Measurements from ENCODE around the gene AAMDC. TPM values are rescaled to one million over a fixed set of nuclear protein-coding genes. Genes with fewer than 3 reads are reported as not detected.
"Not testable (repeated sequence)": the region's sequence is repeated elsewhere in the genome, so short reads cannot be mapped to it uniquely, and the experiment has no call there.

The AAMDC gene
- total RNA-seq, 4 donors from 2014 or later = 55.2 to 117 (median 74.0) TPM

GRCh38 chr11:77894949-77895348 lies 74.0 kb downstream of the AAMDC start:
- ATAC-seq, H3K27ac ChIP-seq, H3K9me3 ChIP-seq, H3K27me3 ChIP-seq, H3K4me3 ChIP-seq: not testable (repeated sequence)
- H3K4me1 ChIP-seq = peaks cover 0 to 13% (median 0%) of the 10 kb centered on the region in 3 donors
- WGBS, 2 donors (ENCODE audit: low coverage in 1 of 2) = 29 to 50% methylated on average over 1 of the region's 1 CpG
- H3K36me3 ChIP-seq = peaks cover 0 to 65% of the 10 kb centered on the region in 2 donors

- TF ChIP-seq POLR2AphosphoS5 (IDR thresholded peaks at IDR 0.05) (no peak), EP300 (IDR thresholded peaks at IDR 0.05) (no peak)
- TF ChIP-seq, protein P1, sequence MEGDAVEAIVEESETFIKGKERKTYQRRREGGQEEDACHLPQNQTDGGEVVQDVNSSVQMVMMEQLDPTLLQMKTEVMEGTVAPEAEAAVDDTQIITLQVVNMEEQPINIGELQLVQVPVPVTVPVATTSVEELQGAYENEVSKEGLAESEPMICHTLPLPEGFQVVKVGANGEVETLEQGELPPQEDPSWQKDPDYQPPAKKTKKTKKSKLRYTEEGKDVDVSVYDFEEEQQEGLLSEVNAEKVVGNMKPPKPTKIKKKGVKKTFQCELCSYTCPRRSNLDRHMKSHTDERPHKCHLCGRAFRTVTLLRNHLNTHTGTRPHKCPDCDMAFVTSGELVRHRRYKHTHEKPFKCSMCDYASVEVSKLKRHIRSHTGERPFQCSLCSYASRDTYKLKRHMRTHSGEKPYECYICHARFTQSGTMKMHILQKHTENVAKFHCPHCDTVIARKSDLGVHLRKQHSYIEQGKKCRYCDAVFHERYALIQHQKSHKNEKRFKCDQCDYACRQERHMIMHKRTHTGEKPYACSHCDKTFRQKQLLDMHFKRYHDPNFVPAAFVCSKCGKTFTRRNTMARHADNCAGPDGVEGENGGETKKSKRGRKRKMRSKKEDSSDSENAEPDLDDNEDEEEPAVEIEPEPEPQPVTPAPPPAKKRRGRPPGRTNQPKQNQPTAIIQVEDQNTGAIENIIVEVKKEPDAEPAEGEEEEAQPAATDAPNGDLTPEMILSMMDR (IDR thresholded peaks at IDR 0.05) = no peak
- no peak overlapping the region for H3K27ac ChIP-seq
- H3K27me3 ChIP-seq = no peaks in the 10 kb centered on the region
- H3K4me3 ChIP-seq = no peak overlapping the region
- 67 to 83% methylated on average over 1 of the region's 2 CpGs for WGBS, 2 donors (ENCODE audit: low coverage in 1 of 2)
- peaks cover 0 to 15% of the 10 kb centered on the region in 2 donors for H3K36me3 ChIP-seq
- H3K9me3 ChIP-seq = no peaks in the 10 kb centered on the region
- peaks cover 0 to 15% (median 0%) of the 10 kb centered on the region in 3 donors for H3K4me1 ChIP-seq
- ATAC-seq = no peak
Observed at GRCh38 chr11:77908835-77909234, 87.9 kb downstream of the AAMDC start.

DNA sequence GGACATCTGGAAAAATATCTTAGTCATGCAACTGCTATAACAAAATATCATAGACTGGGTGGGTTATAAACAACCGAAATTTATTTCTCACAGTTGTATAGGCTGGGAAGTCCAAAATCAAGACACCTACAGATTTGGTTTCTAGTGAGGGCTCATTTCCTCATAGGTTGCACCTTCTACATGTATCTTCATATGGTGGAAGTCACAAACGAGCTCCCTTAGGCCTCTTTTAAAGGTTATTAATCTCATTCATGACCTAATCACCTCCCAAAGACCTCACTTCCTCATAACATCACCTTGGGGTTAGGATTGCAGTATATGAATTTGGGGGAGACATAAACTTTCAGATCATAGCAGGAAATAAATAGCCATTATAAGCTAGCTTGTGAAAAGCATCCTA lies 88.3 kb downstream of the AAMDC start:
- no peaks in the 10 kb centered on the region for H3K9me3 ChIP-seq
- H3K27me3 ChIP-seq = no peaks in the 10 kb centered on the region
- no peak overlapping the region for H3K4me3 ChIP-seq
- H3K36me3 ChIP-seq = peaks cover 0 to 15% of the 10 kb centered on the region in 2 donors
- ATAC-seq = no peak
- peaks cover 0 to 20% (median under 1%) of the 10 kb centered on the region in 3 donors for H3K4me1 ChIP-seq
- 89 to 100% methylated on average over 2 of the region's 2 CpGs for WGBS, 2 donors (ENCODE audit: low coverage in 1 of 2)
- TF ChIP-seq POLR2AphosphoS5 (IDR thresholded peaks at IDR 0.05) = no peak
- TF ChIP-seq, protein P1 (IDR thresholded peaks at IDR 0.05) = no peak
- no peak for TF ChIP-seq POLR2A (IDR thresholded peaks at IDR 0.05)
- TF ChIP-seq EP300 (IDR thresholded peaks at IDR 0.05) = no peak
- no peak overlapping the region for H3K27ac ChIP-seq

GRCh38 chr11:77910828-77911227 lies 89.9 kb downstream of the AAMDC start:
- not testable (repeated sequence) for H3K9me3 ChIP-seq, H3K4me3 ChIP-seq, H3K27me3 ChIP-seq, H3K27ac ChIP-seq, ATAC-seq
- 67 to 92% methylated on average over 2 to 6 of the region's 6 CpGs for WGBS, 2 donors (ENCODE audit: low coverage in 1 of 2)
- peaks cover 0 to 31% (median 4%) of the 10 kb centered on the region in 3 donors for H3K4me1 ChIP-seq
- peaks cover 0 to 11% of the 10 kb centered on the region in 2 donors for H3K36me3 ChIP-seq

DNA sequence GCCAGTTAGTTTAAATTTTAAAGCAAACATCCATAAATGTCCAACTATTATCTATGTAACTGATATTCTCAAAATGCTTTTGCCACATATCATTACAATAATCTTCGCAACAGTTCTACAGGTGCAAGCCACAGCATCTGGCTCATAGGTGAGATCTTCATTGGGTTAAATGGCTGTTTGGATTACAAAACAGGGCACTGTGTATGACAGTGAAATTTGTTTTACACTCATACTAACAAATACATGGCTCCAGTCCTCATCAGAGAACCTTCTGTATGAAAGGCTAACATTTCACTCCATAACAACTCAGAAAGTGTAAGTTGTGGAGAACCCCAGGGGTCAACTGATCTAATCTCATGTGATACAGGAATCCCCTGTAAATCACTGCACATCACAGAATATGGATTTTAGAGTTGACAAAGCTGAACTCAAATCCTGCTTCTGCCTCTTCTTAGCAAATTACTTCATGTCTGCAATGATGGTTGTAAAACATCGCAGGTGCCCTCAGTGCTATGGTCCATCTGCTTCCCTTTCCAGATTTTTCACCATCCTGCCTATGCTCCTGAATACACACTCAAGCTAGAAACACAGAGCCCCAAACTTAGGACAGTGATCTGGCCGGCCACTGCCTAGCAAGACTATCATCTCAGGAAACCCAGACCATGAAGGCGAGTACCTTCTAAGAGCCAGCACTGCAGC lies 92.8 kb downstream of the AAMDC start:
- not testable (repeated sequence) for H3K27me3 ChIP-seq, H3K9me3 ChIP-seq, ATAC-seq, H3K4me3 ChIP-seq
- H3K4me1 ChIP-seq = peaks cover 0 to 23% (median 4%) of the 10 kb centered on the region in 3 donors
- 14 to 86% methylated on average over 1 of the region's 4 CpGs for WGBS, 2 donors (ENCODE audit: low coverage in 1 of 2)
- H3K27ac ChIP-seq = peak overlapping the region in 3 of 4 donors; percentile 31 to 45 (median 37)
- peaks cover 0 to 23% of the 10 kb centered on the region in 2 donors for H3K36me3 ChIP-seq

DNA sequence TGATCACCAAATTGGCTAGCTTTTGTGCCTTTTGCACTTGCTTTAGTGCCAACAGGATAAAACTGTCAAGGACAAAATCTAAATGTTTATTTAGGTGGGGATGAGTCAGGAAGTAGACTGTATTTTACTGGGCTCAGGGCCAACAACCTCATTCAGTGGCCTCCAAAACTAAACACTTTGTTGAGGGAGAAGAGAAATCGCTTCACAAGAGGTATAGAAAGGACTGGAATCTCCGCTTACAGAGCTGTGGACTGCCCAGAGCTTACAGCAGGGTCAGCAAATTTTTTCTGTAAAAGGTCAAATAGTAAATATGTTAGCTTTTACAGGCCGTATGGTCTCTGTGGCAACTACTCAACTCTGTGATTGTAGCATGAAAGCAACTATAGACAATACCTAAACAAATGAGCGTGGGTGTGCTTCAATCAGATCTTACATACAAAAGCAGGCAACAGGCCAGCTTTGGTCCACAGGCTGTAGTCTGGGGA lies 93.4 kb downstream of the AAMDC start:
- H3K36me3 ChIP-seq = peaks cover 0 to 29% of the 10 kb centered on the region in 2 donors
- H3K4me3 ChIP-seq, H3K27me3 ChIP-seq, H3K9me3 ChIP-seq: not testable (repeated sequence)
- peak; percentile 53 for TF ChIP-seq POLR2AphosphoS5 (IDR thresholded peaks at IDR 0.05)
- peak overlapping the region in 3 of 4 donors; percentile 31 to 45 (median 37) for H3K27ac ChIP-seq
- peaks cover 0 to 23% (median 4%) of the 10 kb centered on the region in 3 donors for H3K4me1 ChIP-seq
- peak; percentile 50 for ATAC-seq
- 5 to 24% methylated on average over 4 of the region's 4 CpGs for WGBS, 2 donors (ENCODE audit: low coverage in 1 of 2)

DNA sequence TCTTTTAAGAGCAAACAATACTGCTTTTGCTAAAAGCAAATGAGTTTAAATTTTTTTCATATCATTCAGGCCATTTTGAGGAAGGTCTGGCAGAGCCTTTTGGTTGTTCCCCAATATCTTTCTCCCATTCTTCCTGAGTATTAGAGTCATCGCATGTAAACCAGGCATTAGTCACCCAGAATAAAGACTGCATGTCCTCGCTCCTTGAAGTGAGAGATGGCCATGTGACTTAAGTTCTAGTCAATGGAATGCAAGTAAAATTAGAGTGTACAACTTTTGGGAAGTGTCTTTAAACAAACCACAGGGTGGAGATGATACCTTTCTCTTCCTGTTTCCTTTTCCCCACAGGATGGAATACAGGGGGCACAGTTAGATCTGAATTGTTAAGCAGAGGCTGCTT lies 96.8 kb downstream of the AAMDC start:
- no CpG with 5 or more reads among the region's 2 CpGs for WGBS, 2 donors (ENCODE audit: low coverage in 1 of 2)

More for the DNA sequence above, 96.8 kb downstream of the AAMDC start:
- H3K4me3 ChIP-seq, H3K27me3 ChIP-seq, ATAC-seq, H3K27ac ChIP-seq, H3K9me3 ChIP-seq: not testable (repeated sequence)
- peaks cover 0 to 23% (median 4%) of the 10 kb centered on the region in 3 donors for H3K4me1 ChIP-seq
- peaks cover 0 to 43% of the 10 kb centered on the region in 2 donors for H3K36me3 ChIP-seq

Small RNA genes within 50 kb of the gene (small RNA-seq; reads per million reads assigned to genes)
- gene AP002812.4 = 0 reads per million in 4 donors

Other genes starting within 250 kb of the AAMDC start
- gene AQP11, start 231.2 kb upstream of the AAMDC start, total RNA-seq = 1 to 10 TPM in 2 of 4 donors, under 1 TPM in 1, not detected in 1; 0.96 to 1.5 (median 1.1) TPM
- gene CLNS1A, start 183.3 kb upstream of the AAMDC start, total RNA-seq = 10 to 100 TPM; 53.6 to 98.6 (median 79.9) TPM
- 10 to 100 TPM; 63.9 to 99.1 (median 80.8) TPM for gene RSF1, start 422 bp upstream of the AAMDC start, total RNA-seq
- gene INTS4, start 173.5 kb downstream of the AAMDC start, total RNA-seq = 10 to 100 TPM; 16.5 to 32.1 (median 18.8) TPM
- gene KCTD14, start 202.1 kb downstream of the AAMDC start, total RNA-seq = 1 to 10 TPM in 3 of 4 donors, under 1 TPM in 1; 0.58 to 2.3 (median 1.4) TPM
- gene THRSP, start 242.7 kb downstream of the AAMDC start, total RNA-seq = 1 to 10 TPM in 1 of 4 donors, not detected in 3; 2.0 TPM